ENCODE data around the gene BCAP31. TPM values are rescaled to one million over a fixed set of nuclear protein-coding genes. Genes with fewer than 3 reads are reported as not detected.
"Not testable (repeated sequence)": the region's sequence is repeated elsewhere in the genome, so short reads cannot be mapped to it uniquely, and the experiment has no call there.

Gene BCAP31
- total RNA-seq, 2 donors from 2014 or later: 192 to 206 TPM

GRCh38 chrX:153732401-153732800 lies 8.2 kb upstream of the BCAP31 start:
- Histone ChIP-seq H3K27ac (ENCODE audit: low read depth, low read length) (no peak overlapping the region), H3K9me3 (ENCODE audit: control insufficient read depth, low read length) (peaks cover 15% of the 10 kb centered on the region), H3K4me1 (ENCODE audit: control insufficient read depth, insufficient read depth, low read length) (no peaks in the 10 kb centered on the region), H3K9ac (ENCODE audit: extremely low read depth, low read length, poor library complexity, severe bottlenecking) (no peak overlapping the region), H3K4me3 (ENCODE audit: low read length) (no peak overlapping the region), H3K36me3 (ENCODE audit: control insufficient read depth, insufficient read depth, low read length) (peaks cover 10% of the 10 kb centered on the region), H3K27me3 (ENCODE audit: control insufficient read depth, insufficient read depth, low read length, poor library complexity, severe bottlenecking) (no peaks in the 10 kb centered on the region)
- peaks cover 9% of the 10 kb centered on the region for H3K4me1 Mint-ChIP-seq
- peaks cover 36% of the 10 kb centered on the region for H3K36me3 Mint-ChIP-seq (ENCODE audit: low read depth)
- no peak overlapping the region for H3K27ac Mint-ChIP-seq
- WGBS, 2 experiments (ENCODE audit: insufficient coverage in 1 of 2, insufficient read length in 1 of 2): 95 to 98% methylated on average over 7 to 14 of the region's 14 CpGs
- DNase-seq: no peak
- TF ChIP-seq CTCF (conservative IDR thresholded peaks at IDR 0.05): no peak
- H3K27me3 Mint-ChIP-seq (ENCODE audit: insufficient read depth): no peaks in the 10 kb centered on the region
- H3K9me3 Mint-ChIP-seq: peaks cover 88% of the 10 kb centered on the region
- H3K4me3 Mint-ChIP-seq: no peak overlapping the region

- Histone ChIP-seq H3K36me3 (ENCODE audit: control insufficient read depth, insufficient read depth, low read length) (peaks cover 10% of the 10 kb centered on the region), H3K9me3 (ENCODE audit: control insufficient read depth, low read length) (peaks cover 15% of the 10 kb centered on the region), H3K4me1 (ENCODE audit: control insufficient read depth, insufficient read depth, low read length) (no peaks in the 10 kb centered on the region), H3K4me3 (ENCODE audit: low read length) (no peak overlapping the region), H3K9ac (ENCODE audit: extremely low read depth, low read length, poor library complexity, severe bottlenecking) (no peak overlapping the region), H3K27ac (ENCODE audit: low read depth, low read length) (no peak overlapping the region), H3K27me3 (ENCODE audit: control insufficient read depth, insufficient read depth, low read length, poor library complexity, severe bottlenecking) (no peaks in the 10 kb centered on the region)
- peaks cover 36% of the 10 kb centered on the region for H3K36me3 Mint-ChIP-seq (ENCODE audit: low read depth)
- no peak for TF ChIP-seq CTCF (conservative IDR thresholded peaks at IDR 0.05)
- H3K27ac Mint-ChIP-seq: no peak overlapping the region
- H3K4me3 Mint-ChIP-seq: no peak overlapping the region
- 100% methylated on average over 3 of the region's 3 CpGs; no CpG with 5 or more reads in 1 of the 2 experiments for WGBS, 2 experiments (ENCODE audit: insufficient coverage in 1 of 2, insufficient read length in 1 of 2)
- H3K9me3 Mint-ChIP-seq: peaks cover 89% of the 10 kb centered on the region
- peaks cover 12% of the 10 kb centered on the region for H3K4me1 Mint-ChIP-seq
- DNase-seq: no peak
- no peaks in the 10 kb centered on the region for H3K27me3 Mint-ChIP-seq (ENCODE audit: insufficient read depth)
These were observed 7.6 kb upstream of the BCAP31 start for GRCh38 chrX:153731845-153732215.

GRCh38 chrX:153731117-153731844 lies 7.1 kb upstream of the BCAP31 start:
- Mint-ChIP-seq H3K27me3 (ENCODE audit: insufficient read depth) (no peaks in the 10 kb centered on the region), H3K27ac (no peak overlapping the region), H3K4me1 (peaks cover 12% of the 10 kb centered on the region), H3K36me3 (ENCODE audit: low read depth) (peaks cover 36% of the 10 kb centered on the region), H3K4me3 (no peak overlapping the region), H3K9me3 (peaks cover 86% of the 10 kb centered on the region)
- no peak for DNase-seq
- no peak overlapping the region for H3K4me3 ChIP-seq (ENCODE audit: low read length)
- TF ChIP-seq CTCF (conservative IDR thresholded peaks at IDR 0.05): no peak
- H3K27ac ChIP-seq (ENCODE audit: low read depth, low read length): no peak overlapping the region
- 96 to 100% methylated on average over 1 to 6 of the region's 6 CpGs for WGBS, 2 experiments (ENCODE audit: insufficient coverage in 1 of 2, insufficient read length in 1 of 2)
- peaks cover 15% of the 10 kb centered on the region for H3K9me3 ChIP-seq (ENCODE audit: control insufficient read depth, low read length)
- no peaks in the 10 kb centered on the region for H3K4me1 ChIP-seq (ENCODE audit: control insufficient read depth, insufficient read depth, low read length)
- H3K27me3 ChIP-seq (ENCODE audit: control insufficient read depth, insufficient read depth, low read length, poor library complexity, severe bottlenecking): no peaks in the 10 kb centered on the region
- peaks cover 10% of the 10 kb centered on the region for H3K36me3 ChIP-seq (ENCODE audit: control insufficient read depth, insufficient read depth, low read length)
- H3K9ac ChIP-seq (ENCODE audit: extremely low read depth, low read length, poor library complexity, severe bottlenecking): no peak overlapping the region

GRCh38 chrX:153730115-153730514 lies 5.9 kb upstream of the BCAP31 start:
- not testable (repeated sequence) for H3K4me3 Mint-ChIP-seq; H3K27me3 ChIP-seq (ENCODE audit: control insufficient read depth, insufficient read depth, low read length, poor library complexity, severe bottlenecking); H3K4me1 Mint-ChIP-seq; H3K4me3 ChIP-seq (ENCODE audit: low read length); H3K4me1 ChIP-seq (ENCODE audit: control insufficient read depth, insufficient read depth, low read length); H3K27ac Mint-ChIP-seq; H3K27ac ChIP-seq (ENCODE audit: low read depth, low read length); H3K27me3 Mint-ChIP-seq (ENCODE audit: insufficient read depth); DNase-seq; H3K9ac ChIP-seq (ENCODE audit: extremely low read depth, low read length, poor library complexity, severe bottlenecking)
- H3K36me3 ChIP-seq (ENCODE audit: control insufficient read depth, insufficient read depth, low read length): peaks cover 10% of the 10 kb centered on the region
- WGBS, 2 experiments (ENCODE audit: insufficient coverage in 1 of 2, insufficient read length in 1 of 2): 94 to 97% methylated on average over 11 to 23 of the region's 23 CpGs
- peaks cover 80% of the 10 kb centered on the region for H3K9me3 Mint-ChIP-seq
- peaks cover 15% of the 10 kb centered on the region for H3K9me3 ChIP-seq (ENCODE audit: control insufficient read depth, low read length)
- H3K36me3 Mint-ChIP-seq (ENCODE audit: low read depth): peaks cover 35% of the 10 kb centered on the region
